Adrenal gland (tissue), 12 donors: Measurements from ENCODE around the gene CHTF18. TPM values are rescaled to one million over a fixed set of nuclear protein-coding genes. Genes with fewer than 3 reads are reported as not detected.

Experiments used
- DNase-seq, 7 donors: peaks; one replicate each; pipeline ENCODE4 v3.0.0-alpha.2; 2019 to 2020
- H3K27ac ChIP-seq, 5 donors: fragments of 200-600 bp; sonication (generic) in 4 of 5; 1 replicate in 3 of 5; 2 replicates in 2 of 5; pipeline versions ENCODE4 v1.5.1 to v1.8.0; 2016 to 2020; ENCODE audit warnings: mild to moderate bottlenecking in 1 of 5
- H3K27me3 ChIP-seq: fragments of 200-600 bp; 2 replicates; pipeline ENCODE4 v1.8.0; 2021
- H3K36me3 ChIP-seq, 2 donors: fragments of 200-600 bp; replicated peaks in 1 of 2; 1 replicate in 1 of 2; 2 replicates in 1 of 2; pipeline versions ENCODE4 v1.5.1 to v1.8.0; 2018 to 2022
- H3K4me1 ChIP-seq, 2 donors: fragments of 200-600 bp; replicated peaks in 1 of 2; 1 replicate in 1 of 2; 2 replicates in 1 of 2; pipeline versions ENCODE4 v1.5.1 to v1.8.0; 2018 to 2021
- H3K4me3 ChIP-seq, 4 donors: fragments of 200-600 bp; sonication (generic) in 3 of 4; one replicate each; pipeline ENCODE4 v1.5.1; 2016 to 2018
- H3K9me3 ChIP-seq, 3 donors: fragments of 200-600 bp; sonication (generic) in 1 of 3; replicated peaks in 1 of 3; 1 replicate in 2 of 3; 2 replicates in 1 of 3; pipeline versions ENCODE4 v1.5.1 to v1.8.0; 2016 to 2021
- POLR2A ChIP-seq, 2 donors: fragments of 450-650 bp; IDR thresholded peaks; one replicate each; pipeline ENCODE4 v1.6.1; 2017; ENCODE audit warnings: antibody characterized with exemption in 2 of 2, mild to moderate bottlenecking in 2 of 2, moderate library complexity in 1 of 2
- WGBS, 4 donors: extraction: QIAGEN DNeasy Blood & Tissue Kit in 2 of 4; methylation state at CpG; one replicate each; pipeline versions ENCODE4 v1.1.5 to v1.1.7; 2013 to 2017; 5-methylcytosine and 5-hydroxymethylcytosine counted together
- intact Hi-C, 2 donors: fragments of 100-400 bp; cut with DNase I; formaldehyde crosslinking; loops; one replicate each; pipeline versions ENCODE4 v1.14.1 to v1.15.0; 2022 to 2023
- polyA plus RNA-seq, 3 donors: library from polyadenylated mRNA; stranded (reverse); fragments of 200-250 nt in 2 of 3; fragments of 350-450 nt in 1 of 3; fragmentation: Illumina TruSeq in 1 of 3; extraction: RNeasy Lipid Tissue Mini Kit (QIAGEN cat#74804) in 1 of 3; gene quantifications; one replicate each; pipeline ENCODE4 v1.2.3, GENCODE V29; 2013 to 2014
- total RNA-seq, 9 donors: library from RNA; depleted of rRNA in 4 of 9; stranded (reverse); fragments of >200 nt in 4 of 9; fragments of 120-200 nt in 1 of 9; fragmentation: NEBNext Ultra II Directional in 1 of 9; extraction: Animal tissue kit (Norgen Biotek cat#: 25700) in 1 of 9; gene quantifications; one replicate each; pipeline versions ENCODE4 v1.1.0 to v1.2.4, GENCODE V29; 2013 to 2023
- TF ChIP-seq, protein P1 (sequence below), 6 experiments: fragments of 450-650 bp in 4 of 6; fragments of 200-600 bp in 2 of 6; sonication (generic) in 1 of 6; IDR thresholded peaks; 1 replicate in 5 of 6; 2 replicates in 1 of 6; pipeline versions ENCODE4 v1.5.1 to v1.8.0; 2016 to 2021; ENCODE audit warnings: antibody characterized with exemption in 6 of 6, mild to moderate bottlenecking in 2 of 6, moderate library complexity in 1 of 6
- donor health status: healthy with polysubstance abuse.
- donor health status: Bipolar disorder and iron deficiency.
- donor health status: DM: yes; HTN: yes; CAD: no.
- donor health status: DM: no; HTN: no; CAD: no.
- donor health status: DM: no; HTN: no; CAD: no.
- donor health status: DM: yes; HTN: yes; CAD: no.

The CHTF18 gene
- total and polyA plus RNA-seq, 12 donors = 0.29 to 69.8 (median 11.4) TPM

- TF ChIP-seq, protein P1, sequence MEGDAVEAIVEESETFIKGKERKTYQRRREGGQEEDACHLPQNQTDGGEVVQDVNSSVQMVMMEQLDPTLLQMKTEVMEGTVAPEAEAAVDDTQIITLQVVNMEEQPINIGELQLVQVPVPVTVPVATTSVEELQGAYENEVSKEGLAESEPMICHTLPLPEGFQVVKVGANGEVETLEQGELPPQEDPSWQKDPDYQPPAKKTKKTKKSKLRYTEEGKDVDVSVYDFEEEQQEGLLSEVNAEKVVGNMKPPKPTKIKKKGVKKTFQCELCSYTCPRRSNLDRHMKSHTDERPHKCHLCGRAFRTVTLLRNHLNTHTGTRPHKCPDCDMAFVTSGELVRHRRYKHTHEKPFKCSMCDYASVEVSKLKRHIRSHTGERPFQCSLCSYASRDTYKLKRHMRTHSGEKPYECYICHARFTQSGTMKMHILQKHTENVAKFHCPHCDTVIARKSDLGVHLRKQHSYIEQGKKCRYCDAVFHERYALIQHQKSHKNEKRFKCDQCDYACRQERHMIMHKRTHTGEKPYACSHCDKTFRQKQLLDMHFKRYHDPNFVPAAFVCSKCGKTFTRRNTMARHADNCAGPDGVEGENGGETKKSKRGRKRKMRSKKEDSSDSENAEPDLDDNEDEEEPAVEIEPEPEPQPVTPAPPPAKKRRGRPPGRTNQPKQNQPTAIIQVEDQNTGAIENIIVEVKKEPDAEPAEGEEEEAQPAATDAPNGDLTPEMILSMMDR (IDR thresholded peaks at IDR 0.05) = no peak
- TF ChIP-seq POLR2A (IDR thresholded peaks at IDR 0.05) = no peak
- peaks cover 16% of the 10 kb centered on the region for H3K27me3 ChIP-seq
- peaks cover 8 to 10% of the 10 kb centered on the region in 2 donors for H3K4me1 ChIP-seq
- H3K27ac ChIP-seq = no peak overlapping the region
- no peak overlapping the region for H3K4me3 ChIP-seq
- intact Hi-C loops = no loop called here
- H3K9me3 ChIP-seq = no peaks in the 10 kb centered on the region
- H3K36me3 ChIP-seq = no peaks in the 10 kb centered on the region
- 83 to 94% (median 88%) methylated on average over 12 of the region's 12 CpGs for WGBS, 4 donors
- DNase-seq = no peak
These were observed 32.3 kb downstream of the CHTF18 start for GRCh38 chr16:820748-821147.

GRCh38 chr16:821751-822150, 33.3 kb downstream of the CHTF18 start:
- TF ChIP-seq, protein P1 (IDR thresholded peaks at IDR 0.05) = no peak
- TF ChIP-seq POLR2A (IDR thresholded peaks at IDR 0.05) = no peak
- intact Hi-C loops = no loop called here
- H3K27ac ChIP-seq = no peak overlapping the region
- no peaks in the 10 kb centered on the region for H3K36me3 ChIP-seq
- peaks cover 10% of the 10 kb centered on the region for H3K27me3 ChIP-seq
- DNase-seq = no peak
- peaks cover 8 to 11% of the 10 kb centered on the region in 2 donors for H3K4me1 ChIP-seq
- no peak overlapping the region for H3K4me3 ChIP-seq
- H3K9me3 ChIP-seq = no peaks in the 10 kb centered on the region
- WGBS, 4 donors = 75 to 81% (median 79%) methylated on average over 9 to 13 of the region's 13 CpGs

- H3K4me1 ChIP-seq = peaks cover 8 to 11% of the 10 kb centered on the region in 2 donors
- TF ChIP-seq, protein P1 (IDR thresholded peaks at IDR 0.05) = no peak
- TF ChIP-seq POLR2A (IDR thresholded peaks at IDR 0.05) = no peak
- no peak for DNase-seq
- H3K27me3 ChIP-seq = peaks cover 4% of the 10 kb centered on the region
- WGBS, 4 donors = 80 to 83% (median 82%) methylated on average over 12 to 21 of the region's 21 CpGs
- no peaks in the 10 kb centered on the region for H3K36me3 ChIP-seq
- intact Hi-C loops = no loop called here
- no peak overlapping the region for H3K4me3 ChIP-seq
- H3K27ac ChIP-seq = no peak overlapping the region
- H3K9me3 ChIP-seq = no peaks in the 10 kb centered on the region
These were observed 33.9 kb downstream of the CHTF18 start for GRCh38 chr16:822174-822908.

DNA sequence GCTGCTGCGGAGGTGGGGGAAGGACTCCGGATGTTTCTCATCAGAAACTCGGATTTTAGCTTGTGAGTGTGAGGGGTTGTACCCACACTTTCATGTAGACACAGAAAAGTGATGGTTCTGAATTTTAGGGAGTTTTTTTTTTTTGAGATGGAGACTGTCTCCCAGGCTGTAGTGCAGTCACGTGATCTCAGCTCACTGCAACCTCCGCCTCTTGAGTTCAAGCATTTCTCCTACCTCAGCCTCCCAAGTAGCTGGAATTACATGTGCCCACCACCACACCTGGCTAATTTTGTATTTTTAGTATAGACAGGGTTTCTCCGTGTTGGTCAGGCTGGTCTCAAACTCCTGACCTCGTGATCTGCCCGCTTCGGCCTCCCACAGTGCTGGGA, 34.5 kb downstream of the CHTF18 start:
- Histone ChIP-seq H3K36me3 (no peaks in the 10 kb centered on the region), H3K4me1 (peaks cover 8 to 11% of the 10 kb centered on the region in 2 donors), H3K27me3 (no peaks in the 10 kb centered on the region), H3K9me3 (no peaks in the 10 kb centered on the region), H3K4me3 (no peak overlapping the region), H3K27ac (no peak overlapping the region)
- DNase-seq = no peak
- WGBS, 4 donors = 84 to 92% (median 91%) methylated on average over 9 of the region's 9 CpGs
- TF ChIP-seq, protein P1 (IDR thresholded peaks at IDR 0.05) = no peak
- no peak for TF ChIP-seq POLR2A (IDR thresholded peaks at IDR 0.05)
- intact Hi-C loops = no loop called here
